H1 (cell line): ENCODE measurements around the gene ZRANB3. TPM values are rescaled to one million over a fixed set of nuclear protein-coding genes. Genes with fewer than 3 reads are reported as not detected.

ENCODE experiments used
- CHD1 ChIP-seq: IDR thresholded peaks from 2 replicates; pipeline ENCODE4 v1.6.1; 2012; ENCODE audit warnings: low read depth, low read length, improper control_type of control experiment
- CHD2 ChIP-seq: IDR thresholded peaks from 2 replicates; pipeline ENCODE4 v1.6.1; 2012; ENCODE audit warnings: low read length, improper control_type of control experiment
- CHD7 ChIP-seq: fragments of 300-600 bp; sonication (generic); IDR thresholded peaks from 2 replicates; pipeline ENCODE4 v1.7.1; 2012; ENCODE audit warnings: low read length, moderate library complexity, mild to moderate bottlenecking, inconsistent platforms; ENCODE audit not compliant: insufficient replicate concordance
- NANOG ChIP-seq: IDR thresholded peaks from 2 replicates; pipeline ENCODE4 v1.6.1; 2011; ENCODE audit warnings: low read length, low read depth, mild to moderate bottlenecking, inconsistent platforms; ENCODE audit not compliant: insufficient read depth, poor library complexity, severe bottlenecking
- SIX5 ChIP-seq: IDR thresholded peaks from 2 replicates; pipeline ENCODE4 v1.6.1; 2011; ENCODE audit warnings: mild to moderate bottlenecking, low read depth, low read length
- SP4 ChIP-seq: IDR thresholded peaks from 2 replicates; pipeline ENCODE4 v1.6.1; 2012; ENCODE audit warnings: low read length, inconsistent platforms
- SUZ12 ChIP-seq: fragments of 200-600 bp; sonication (generic); IDR thresholded peaks from 2 replicates; pipeline ENCODE4 v1.6.1; 2012; ENCODE audit warnings: mild to moderate bottlenecking, inconsistent platforms, low read length, moderate library complexity, mixed read lengths
- polyA plus RNA-seq, 7 experiments: library from polyadenylated mRNA; depleted of rRNA in 3 of 7; stranded (reverse) in 5 of 7; unstranded in 2 of 7; fragments of >200 nt in 5 of 7; fragments of 200-250 nt in 2 of 7; gene quantifications; 1 replicate in 5 of 7; 2 replicates in 1 of 7; 4 replicates in 1 of 7; pipeline versions ENCODE4 v1.2.1 to v1.2.3, GENCODE V29; 2011 to 2013; ENCODE audit warnings: missing spikeins in 2 of 7, mixed read lengths in 2 of 7
- total RNA-seq: library from RNA; stranded (reverse); fragmentation: NEBNext Ultra II Directional; extraction: Animal tissue kit (Norgen Biotek cat#: 25700); gene quantifications from 2 replicates; pipeline ENCODE4 v1.2.1, GENCODE V29; 2021

The ZRANB3 gene
- total and polyA plus RNA-seq, 2 of the 8 experiments (the other 6 are each of a cell fraction or from before 2014, with no cell fraction given) = 4.5 to 19.3 TPM

DNA sequence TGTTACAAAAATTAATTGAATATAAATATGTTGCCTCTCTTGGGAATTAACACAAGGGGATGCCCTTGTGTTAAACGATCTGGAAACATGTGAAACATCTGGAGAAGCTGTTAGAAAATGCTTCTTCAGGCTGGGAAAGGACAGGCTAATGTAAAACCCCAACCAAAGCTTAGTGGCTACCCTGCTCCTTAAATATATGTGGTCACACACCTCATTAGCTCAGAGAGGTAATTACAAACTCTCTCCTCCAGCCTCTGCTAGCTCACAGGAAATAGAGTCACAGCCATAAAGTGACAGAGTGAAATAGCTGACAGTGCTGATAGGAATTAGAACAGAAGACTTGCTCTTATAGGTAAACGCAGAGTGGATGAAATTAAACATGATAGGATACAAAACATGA lies 323.0 kb downstream of the ZRANB3 start (continued):
- TF ChIP-seq CHD7 (no peak), SIX5 (no peak), NANOG (no peak), SP4 (no peak), CHD1 (no peak), CHD2 (no peak), SUZ12 (no peak)
